ENCODE measurements around the gene NOXO1. TPM values are rescaled to one million over a fixed set of nuclear protein-coding genes. Genes with fewer than 3 reads are reported as not detected.
A peak's percentile ranks its signal among the peaks of the same experiment; 100 is the strongest.

The NOXO1 gene
- total RNA-seq, 1 experiment from 2014 or later, result 1.7 TPM

DNA sequence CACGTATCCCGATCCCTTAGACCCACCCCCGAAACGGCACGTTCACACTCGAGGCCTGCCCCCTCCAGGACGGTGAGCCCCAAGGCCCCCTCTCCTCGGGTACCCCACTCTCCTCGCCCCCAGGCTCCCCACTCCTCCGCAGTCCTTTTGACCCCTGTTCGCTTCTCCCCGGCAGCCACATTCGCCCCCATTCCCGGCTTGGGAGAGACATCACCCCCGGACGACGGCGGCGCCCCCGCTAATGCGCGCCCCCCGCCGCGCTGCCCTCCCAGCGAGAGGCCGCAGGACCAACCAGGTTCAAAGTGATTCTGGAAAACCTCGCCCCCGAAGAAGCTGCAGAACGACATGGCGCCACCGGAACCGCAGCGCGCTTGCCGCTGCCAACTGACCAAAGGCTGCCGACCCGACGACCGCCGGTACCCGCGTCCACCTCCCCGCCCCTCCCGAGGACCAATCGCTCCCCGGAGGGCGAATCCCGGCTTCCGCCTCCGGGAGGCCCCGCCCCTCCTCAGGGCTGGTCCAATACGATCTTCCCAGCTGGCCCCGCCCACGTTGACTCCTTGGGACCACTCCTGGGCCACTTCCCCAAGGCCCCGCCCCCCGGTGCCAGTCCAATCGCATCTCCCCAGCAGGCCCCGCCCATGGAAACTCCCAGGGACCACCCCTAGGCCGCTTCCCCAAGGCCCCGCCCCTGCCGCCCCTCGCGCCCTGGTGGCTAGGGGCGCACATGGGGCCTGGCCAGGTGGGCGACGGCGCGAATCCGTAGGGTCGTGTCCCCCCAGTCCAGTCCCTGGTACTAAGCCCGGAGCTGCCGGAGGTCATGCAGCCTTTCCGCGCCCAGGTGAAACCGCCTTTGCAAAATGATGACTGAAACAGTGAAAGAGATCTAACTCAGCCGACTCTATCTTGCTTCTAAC, 38.2 kb downstream of the NOXO1 start, which contains the start of gene MSRB1:
MSRB1 (minus strand) TSS at position 390 of the 917 bp plus-strand sequence; CDS start at position 347, 43 bp downstream.
- Histone ChIP-seq H3K23ac (ENCODE audit: insufficient read length, low read depth, low read length) (no peak within 1 kb of the TSS), H2BK15ac (ENCODE audit: low read depth, low read length) (no peak within 1 kb of the TSS), H3T11ph (ENCODE audit: low read length) (no peak within 1 kb of the TSS), H3K4me2 (ENCODE audit: insufficient read depth, insufficient read length, low read length) (peak within 1 kb of the TSS; percentile 70), H3K9me3 (ENCODE audit: control insufficient read depth, low read depth, low read length) (no peaks in the 10 kb centered on the region), H2BK20ac (ENCODE audit: low read depth, low read length, poor library complexity, severe bottlenecking) (no peak within 1 kb of the TSS), H4K91ac (ENCODE audit: insufficient read length, low read depth, low read length) (no peak within 1 kb of the TSS), H3K23me2 (ENCODE audit: insufficient read length, low read depth, low read length, poor library complexity, severe bottlenecking) (peaks cover 7% of the 10 kb centered on the region), H4K5ac (ENCODE audit: insufficient read length, low read depth, low read length) (no peak within 1 kb of the TSS), H2BK12ac (ENCODE audit: insufficient read length, low read depth, low read length) (no peak within 1 kb of the TSS), H3K27me3 (ENCODE audit: insufficient read depth, low read length) (no peaks in the 10 kb centered on the region), H3K9ac (ENCODE audit: extremely low read depth, insufficient read length, low read length) (peak within 1 kb of the TSS; percentile 50), H3K56ac (ENCODE audit: insufficient read length, low read depth, low read length) (no peak within 1 kb of the TSS), H3K4me1 (ENCODE audit: insufficient read depth, low read length) (peaks cover 4% of the 10 kb centered on the region; the same call in 1 of the 2 replicates), H3K27ac (ENCODE audit: insufficient read length, low read depth, low read length) (no peak within 1 kb of the TSS), H4K8ac (replicated peaks; ENCODE audit: insufficient read length, low read depth, low read length) (no peak within 1 kb of the TSS), H3K14ac (ENCODE audit: insufficient read depth, low read length) (peak within 1 kb of the TSS; percentile 42), H4K20me1 (ENCODE audit: control insufficient read depth, insufficient read depth, insufficient read length) (no peaks in the 10 kb centered on the region), H2AK5ac (ENCODE audit: insufficient read length, low read length) (no peak within 1 kb of the TSS), H2AFZ (ENCODE audit: low read length) (no peak within 1 kb of the TSS), H3K4ac (ENCODE audit: low read depth, low read length) (no peak within 1 kb of the TSS; the same call in 1 of the 2 replicates), H3K79me1 (ENCODE audit: insufficient read depth, low read depth, low read length, poor library complexity, severe bottlenecking) (no peaks in the 10 kb centered on the region), H3K18ac (ENCODE audit: insufficient read length, low read depth, low read length) (peak within 1 kb of the TSS; percentile 81), H3K79me2 (ENCODE audit: insufficient read depth, low read length) (no peaks in the 10 kb centered on the region), H2BK120ac (ENCODE audit: low read depth, low read length, poor library complexity, severe bottlenecking) (no peak within 1 kb of the TSS), H2BK5ac (ENCODE audit: insufficient read length, low read length) (no peak within 1 kb of the TSS)
- Mint-ChIP-seq H3K4me3 (peak within 1 kb of the TSS; percentile 88 to 93), H3K4me1 (peaks cover 15 to 23% of the 10 kb centered on the region in 2 experiments), H3K36me3 (ENCODE audit: insufficient read depth in 1 of 3, low read depth in 3 of 3) (peaks cover 8 to 19% (median 14%) of the 10 kb centered on the region in 3 experiments; a peak in 6 of 7 replicates), H3K27me3 (ENCODE audit: low read depth) (no peaks in the 10 kb centered on the region; the same call in 1 of the 2 replicates), H3K9me3 (no peaks in the 10 kb centered on the region), H3K27ac (peak within 1 kb of the TSS in 2 of 3 experiments; percentile 85 to 88; a peak in 1 of 7 replicates)
- DNase-seq, result peak; percentile 100
- no CpG with 5 or more reads among the region's 77 CpGs for WGBS (ENCODE audit: extremely low coverage, insufficient read length, low lambda C conversion rate)
- TF ChIP-seq, protein P1, sequence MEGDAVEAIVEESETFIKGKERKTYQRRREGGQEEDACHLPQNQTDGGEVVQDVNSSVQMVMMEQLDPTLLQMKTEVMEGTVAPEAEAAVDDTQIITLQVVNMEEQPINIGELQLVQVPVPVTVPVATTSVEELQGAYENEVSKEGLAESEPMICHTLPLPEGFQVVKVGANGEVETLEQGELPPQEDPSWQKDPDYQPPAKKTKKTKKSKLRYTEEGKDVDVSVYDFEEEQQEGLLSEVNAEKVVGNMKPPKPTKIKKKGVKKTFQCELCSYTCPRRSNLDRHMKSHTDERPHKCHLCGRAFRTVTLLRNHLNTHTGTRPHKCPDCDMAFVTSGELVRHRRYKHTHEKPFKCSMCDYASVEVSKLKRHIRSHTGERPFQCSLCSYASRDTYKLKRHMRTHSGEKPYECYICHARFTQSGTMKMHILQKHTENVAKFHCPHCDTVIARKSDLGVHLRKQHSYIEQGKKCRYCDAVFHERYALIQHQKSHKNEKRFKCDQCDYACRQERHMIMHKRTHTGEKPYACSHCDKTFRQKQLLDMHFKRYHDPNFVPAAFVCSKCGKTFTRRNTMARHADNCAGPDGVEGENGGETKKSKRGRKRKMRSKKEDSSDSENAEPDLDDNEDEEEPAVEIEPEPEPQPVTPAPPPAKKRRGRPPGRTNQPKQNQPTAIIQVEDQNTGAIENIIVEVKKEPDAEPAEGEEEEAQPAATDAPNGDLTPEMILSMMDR (conservative IDR thresholded peaks at IDR 0.05), result peak; percentile 10; the same call in 1 of the 3 replicates

Data from H9 (cell line).